ENCODE results near the gene PER1. TPM values are rescaled to one million over a fixed set of nuclear protein-coding genes. Genes with fewer than 3 reads are reported as not detected.

Gene PER1
- total and polyA plus RNA-seq, 9 of the 15 experiments (the other 6 are each of a cell fraction or from before 2014, with no cell fraction given) = 0.13 to 26.0 (median 3.4) TPM

DNA sequence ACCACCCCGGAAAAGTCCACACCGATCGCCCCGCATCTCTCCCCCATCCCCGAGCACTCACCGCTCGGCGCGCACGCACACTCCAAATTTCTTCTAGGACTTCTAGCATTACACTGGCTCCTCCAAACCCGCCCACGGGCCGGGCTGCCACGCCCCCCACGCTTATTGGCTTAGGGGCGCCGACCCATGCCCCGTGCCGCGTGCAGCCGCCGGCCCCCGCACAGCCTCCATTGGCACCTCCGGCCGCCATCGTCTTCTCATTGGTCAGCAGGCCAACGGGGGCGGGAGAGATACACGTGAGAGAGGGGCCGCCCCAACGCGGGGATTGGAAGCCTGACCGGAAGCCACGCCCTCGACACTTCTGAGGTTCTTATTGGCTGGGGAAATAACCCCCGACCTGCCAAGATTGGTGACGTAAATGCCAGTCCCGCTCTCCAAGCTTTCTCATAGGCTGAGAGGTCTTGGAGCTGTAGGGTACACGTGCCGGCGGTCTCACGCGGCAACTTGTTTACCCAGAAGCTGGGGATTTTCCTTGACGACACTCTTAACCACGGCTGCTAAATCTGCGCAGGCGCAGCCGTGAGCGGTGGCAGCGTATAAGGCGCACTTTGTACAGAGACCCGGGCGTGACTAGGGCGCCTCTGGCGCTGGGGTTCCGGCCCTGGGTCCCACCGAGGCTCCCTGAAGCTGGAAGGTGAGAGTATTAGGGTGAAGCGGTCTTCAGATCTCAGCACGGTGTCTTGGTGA lies 4.2 kb upstream of the PER1 start (continued):
- TF ChIP-seq, protein P1, sequence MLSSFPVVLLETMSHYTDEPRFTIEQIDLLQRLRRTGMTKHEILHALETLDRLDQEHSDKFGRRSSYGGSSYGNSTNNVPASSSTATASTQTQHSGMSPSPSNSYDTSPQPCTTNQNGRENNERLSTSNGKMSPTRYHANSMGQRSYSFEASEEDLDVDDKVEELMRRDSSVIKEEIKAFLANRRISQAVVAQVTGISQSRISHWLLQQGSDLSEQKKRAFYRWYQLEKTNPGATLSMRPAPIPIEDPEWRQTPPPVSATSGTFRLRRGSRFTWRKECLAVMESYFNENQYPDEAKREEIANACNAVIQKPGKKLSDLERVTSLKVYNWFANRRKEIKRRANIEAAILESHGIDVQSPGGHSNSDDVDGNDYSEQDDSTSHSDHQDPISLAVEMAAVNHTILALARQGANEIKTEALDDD (IDR thresholded peaks at IDR 0.05) = no peak
- TF ChIP-seq ZNF586 (CRISPR knock-in tag; conservative IDR thresholded peaks at IDR 0.05) (no peak; the same call in 1 of the 2 replicates), MTA3 (IDR thresholded peaks at IDR 0.05; ENCODE audit: borderline replicate concordance) (peak; percentile 61; the same call in 1 of the 2 replicates), ZNF785 (CRISPR knock-in tag; IDR thresholded peaks at IDR 0.05) (no peak), FOXP1 (CRISPR knock-in tag; IDR thresholded peaks at IDR 0.05) (peak; percentile 13; the same call in 1 of the 2 replicates), RCOR1 (IDR thresholded peaks at IDR 0.05; ENCODE audit: borderline replicate concordance in 1 of 2, low read depth in 2 of 2, low read length in 2 of 2) (peak in 1 of 2 experiments; percentile 10; a peak in 1 of 4 replicates), EP400 (IDR thresholded peaks at IDR 0.05) (peak; percentile 58), POLR2B (IDR thresholded peaks at IDR 0.05; ENCODE audit: low read depth, partially characterized antibody) (peak; percentile 61), FOXK1 (CRISPR knock-in tag; IDR thresholded peaks at IDR 0.05; ENCODE audit: borderline replicate concordance) (peak; percentile 84; the same call in 1 of the 2 replicates)
- TF ChIP-seq, protein P2, sequence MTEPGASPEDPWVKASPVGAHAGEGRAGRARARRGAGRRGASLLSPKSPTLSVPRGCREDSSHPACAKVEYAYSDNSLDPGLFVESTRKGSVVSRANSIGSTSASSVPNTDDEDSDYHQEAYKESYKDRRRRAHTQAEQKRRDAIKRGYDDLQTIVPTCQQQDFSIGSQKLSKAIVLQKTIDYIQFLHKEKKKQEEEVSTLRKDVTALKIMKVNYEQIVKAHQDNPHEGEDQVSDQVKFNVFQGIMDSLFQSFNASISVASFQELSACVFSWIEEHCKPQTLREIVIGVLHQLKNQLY (CRISPR knock-in tag; conservative IDR thresholded peaks at IDR 0.05) = no peak
- TF ChIP-seq, protein P3, sequence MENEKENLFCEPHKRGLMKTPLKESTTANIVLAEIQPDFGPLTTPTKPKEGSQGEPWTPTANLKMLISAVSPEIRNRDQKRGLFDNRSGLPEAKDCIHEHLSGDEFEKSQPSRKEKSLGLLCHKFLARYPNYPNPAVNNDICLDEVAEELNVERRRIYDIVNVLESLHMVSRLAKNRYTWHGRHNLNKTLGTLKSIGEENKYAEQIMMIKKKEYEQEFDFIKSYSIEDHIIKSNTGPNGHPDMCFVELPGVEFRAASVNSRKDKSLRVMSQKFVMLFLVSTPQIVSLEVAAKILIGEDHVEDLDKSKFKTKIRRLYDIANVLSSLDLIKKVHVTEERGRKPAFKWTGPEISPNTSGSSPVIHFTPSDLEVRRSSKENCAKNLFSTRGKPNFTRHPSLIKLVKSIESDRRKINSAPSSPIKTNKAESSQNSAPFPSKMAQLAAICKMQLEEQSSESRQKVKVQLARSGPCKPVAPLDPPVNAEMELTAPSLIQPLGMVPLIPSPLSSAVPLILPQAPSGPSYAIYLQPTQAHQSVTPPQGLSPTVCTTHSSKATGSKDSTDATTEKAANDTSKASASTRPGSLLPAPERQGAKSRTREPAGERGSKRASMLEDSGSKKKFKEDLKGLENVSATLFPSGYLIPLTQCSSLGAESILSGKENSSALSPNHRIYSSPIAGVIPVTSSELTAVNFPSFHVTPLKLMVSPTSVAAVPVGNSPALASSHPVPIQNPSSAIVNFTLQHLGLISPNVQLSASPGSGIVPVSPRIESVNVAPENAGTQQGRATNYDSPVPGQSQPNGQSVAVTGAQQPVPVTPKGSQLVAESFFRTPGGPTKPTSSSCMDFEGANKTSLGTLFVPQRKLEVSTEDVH (IDR thresholded peaks at IDR 0.05; ENCODE audit: low read depth, partially characterized antibody) = peak; percentile 75
- TF ChIP-seq, protein P4, sequence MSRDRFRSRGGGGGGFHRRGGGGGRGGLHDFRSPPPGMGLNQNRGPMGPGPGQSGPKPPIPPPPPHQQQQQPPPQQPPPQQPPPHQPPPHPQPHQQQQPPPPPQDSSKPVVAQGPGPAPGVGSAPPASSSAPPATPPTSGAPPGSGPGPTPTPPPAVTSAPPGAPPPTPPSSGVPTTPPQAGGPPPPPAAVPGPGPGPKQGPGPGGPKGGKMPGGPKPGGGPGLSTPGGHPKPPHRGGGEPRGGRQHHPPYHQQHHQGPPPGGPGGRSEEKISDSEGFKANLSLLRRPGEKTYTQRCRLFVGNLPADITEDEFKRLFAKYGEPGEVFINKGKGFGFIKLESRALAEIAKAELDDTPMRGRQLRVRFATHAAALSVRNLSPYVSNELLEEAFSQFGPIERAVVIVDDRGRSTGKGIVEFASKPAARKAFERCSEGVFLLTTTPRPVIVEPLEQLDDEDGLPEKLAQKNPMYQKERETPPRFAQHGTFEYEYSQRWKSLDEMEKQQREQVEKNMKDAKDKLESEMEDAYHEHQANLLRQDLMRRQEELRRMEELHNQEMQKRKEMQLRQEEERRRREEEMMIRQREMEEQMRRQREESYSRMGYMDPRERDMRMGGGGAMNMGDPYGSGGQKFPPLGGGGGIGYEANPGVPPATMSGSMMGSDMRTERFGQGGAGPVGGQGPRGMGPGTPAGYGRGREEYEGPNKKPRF (IDR thresholded peaks at IDR 0.05; ENCODE audit: low read depth, low read length) = no peak

Data from K562 (cell line).